NCI-H748 treated with DMSO at 0.1 percent for 48 hours (cell line): ENCODE measurements around the gene CCL4.

Source experiments
- DNase-seq: peaks from one replicate; lab custom pipeline; 2025; lab: John Stamatoyannopoulos, UW

CCL4 gene

DNA sequence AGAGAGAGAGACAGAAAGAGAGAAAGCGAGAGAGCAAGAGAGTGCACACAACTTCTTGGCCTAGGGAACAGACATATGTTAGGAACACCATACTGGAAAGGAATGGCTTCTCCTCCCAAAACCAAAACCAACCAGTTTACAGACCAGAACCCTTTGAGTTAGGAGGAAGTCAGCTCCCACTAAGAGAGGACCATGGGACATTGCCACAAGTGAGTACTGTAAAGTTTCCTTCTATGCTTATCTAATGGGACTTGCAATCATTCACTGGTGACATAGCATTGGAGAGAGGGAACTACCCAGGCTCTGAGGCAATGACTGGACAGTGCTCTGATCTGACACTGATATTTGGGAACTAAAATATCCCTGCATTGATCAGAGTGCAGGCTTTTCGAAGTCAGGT lies 40.4 kb downstream of the CCL4 start:
- no peak for DNase-seq

DNA sequence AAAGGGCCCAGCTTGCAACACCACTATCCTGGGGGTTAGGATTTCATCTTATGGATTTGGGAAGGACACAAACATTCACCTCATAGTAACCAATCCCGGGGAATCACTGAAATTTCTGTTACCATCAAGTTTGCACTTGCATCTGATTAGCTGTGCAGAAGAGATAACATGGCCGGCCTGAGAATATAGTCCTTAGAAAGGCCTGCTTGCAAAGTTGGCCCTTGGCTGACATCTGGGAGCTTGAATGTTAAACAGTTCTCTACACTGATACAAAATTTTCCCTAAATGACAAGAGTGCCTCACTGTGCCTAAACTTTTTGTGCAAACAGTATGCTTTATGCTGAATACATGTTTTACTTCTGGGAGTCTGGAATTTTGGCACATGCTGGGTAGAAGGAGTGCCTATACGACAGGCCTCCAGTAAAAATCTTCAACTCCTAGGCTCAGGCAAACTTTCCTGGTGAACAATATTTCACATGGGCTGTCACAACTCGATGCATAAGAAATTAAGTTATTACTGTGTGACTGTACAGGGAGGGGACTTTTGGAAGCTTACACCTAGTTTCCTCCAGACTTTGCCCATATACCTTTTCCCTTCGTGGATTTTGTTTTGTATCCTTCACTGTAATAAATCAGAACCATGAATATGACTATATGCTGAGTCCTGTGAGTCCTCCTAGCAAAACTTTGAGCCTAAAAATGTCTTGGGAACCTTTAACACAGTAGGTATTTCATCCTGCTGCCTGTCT lies 41.5 kb downstream of the CCL4 start:
- no peak for DNase-seq

DNA sequence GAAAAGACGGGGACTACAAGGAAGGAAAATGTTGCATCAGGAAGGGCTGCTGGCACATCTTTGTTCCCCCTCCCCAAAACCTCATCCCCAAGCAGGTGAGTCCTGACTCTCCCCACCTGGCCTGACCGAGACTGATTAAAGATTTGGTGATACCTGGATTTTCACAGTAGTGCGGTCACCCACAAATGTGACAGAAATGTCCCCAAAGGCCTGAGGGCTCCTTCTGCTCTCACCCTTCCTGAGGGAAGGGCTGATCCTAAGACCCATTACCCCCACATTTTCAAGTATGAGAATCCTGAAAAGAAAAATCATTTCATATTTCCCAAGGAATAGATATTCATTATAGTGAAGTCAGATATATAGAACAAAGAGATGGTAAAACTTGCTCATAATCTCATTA lies 44.0 kb downstream of the CCL4 start:
- no peak for DNase-seq

DNA sequence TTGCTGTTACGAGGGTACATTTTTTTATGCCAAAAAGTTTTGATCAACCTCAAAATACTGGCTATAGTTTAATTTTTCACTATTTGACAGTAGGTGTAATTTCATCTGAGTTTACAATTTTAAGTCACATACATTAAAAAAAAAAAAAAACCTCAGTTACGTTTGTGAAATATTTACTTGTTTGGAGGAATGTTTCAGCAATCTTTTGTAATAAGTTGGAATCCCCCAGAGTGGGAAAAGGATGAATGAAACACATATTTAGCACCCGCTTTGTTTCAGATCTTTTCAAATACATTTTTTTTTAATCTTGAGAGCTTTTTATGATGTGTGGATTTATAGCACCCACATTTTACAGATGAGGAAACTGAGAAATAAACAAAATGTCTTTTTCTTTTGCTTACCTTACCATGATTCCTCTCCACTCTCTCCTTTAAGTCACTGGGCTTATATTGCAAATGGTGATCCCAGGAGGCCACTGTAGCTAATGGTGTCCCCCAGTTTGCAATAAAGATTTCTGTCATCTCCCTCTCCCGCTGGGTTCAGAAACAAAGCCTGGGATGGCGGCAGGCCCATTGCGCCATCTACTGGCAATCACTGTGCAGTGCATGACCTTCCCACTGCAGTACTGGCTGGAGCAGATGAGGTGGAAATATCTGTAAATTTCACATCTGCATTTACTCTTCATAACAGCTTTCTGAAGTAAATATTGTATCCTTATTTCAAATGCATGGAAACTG lies 45.1 kb downstream of the CCL4 start:
- peak; percentile 24 for DNase-seq

DNA sequence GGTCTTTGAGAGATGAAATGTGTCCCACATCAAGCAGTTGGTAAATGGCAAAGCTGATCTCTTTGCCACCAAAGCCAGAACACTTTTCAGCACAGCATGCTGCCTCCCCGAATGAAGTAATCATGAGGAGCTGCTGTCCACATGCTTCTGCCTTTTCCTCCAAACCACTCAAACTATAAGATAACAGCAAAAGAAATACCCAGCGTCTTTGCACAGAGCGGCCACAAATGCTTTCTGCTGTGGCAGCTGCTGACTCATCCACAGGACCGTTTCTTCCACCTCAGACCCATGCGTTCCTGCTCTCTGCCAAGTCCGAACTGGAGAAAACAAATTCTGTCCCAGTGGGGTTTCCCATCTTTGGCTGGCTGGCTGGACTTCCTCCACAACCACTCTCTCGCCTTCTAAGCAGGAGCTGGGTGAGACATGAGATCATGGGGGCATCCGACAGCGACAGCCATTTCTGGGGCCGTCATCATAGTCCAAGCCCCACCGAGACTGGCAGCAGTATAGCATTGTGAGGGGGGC lies 45.7 kb downstream of the CCL4 start:
- no peak for DNase-seq

DNA sequence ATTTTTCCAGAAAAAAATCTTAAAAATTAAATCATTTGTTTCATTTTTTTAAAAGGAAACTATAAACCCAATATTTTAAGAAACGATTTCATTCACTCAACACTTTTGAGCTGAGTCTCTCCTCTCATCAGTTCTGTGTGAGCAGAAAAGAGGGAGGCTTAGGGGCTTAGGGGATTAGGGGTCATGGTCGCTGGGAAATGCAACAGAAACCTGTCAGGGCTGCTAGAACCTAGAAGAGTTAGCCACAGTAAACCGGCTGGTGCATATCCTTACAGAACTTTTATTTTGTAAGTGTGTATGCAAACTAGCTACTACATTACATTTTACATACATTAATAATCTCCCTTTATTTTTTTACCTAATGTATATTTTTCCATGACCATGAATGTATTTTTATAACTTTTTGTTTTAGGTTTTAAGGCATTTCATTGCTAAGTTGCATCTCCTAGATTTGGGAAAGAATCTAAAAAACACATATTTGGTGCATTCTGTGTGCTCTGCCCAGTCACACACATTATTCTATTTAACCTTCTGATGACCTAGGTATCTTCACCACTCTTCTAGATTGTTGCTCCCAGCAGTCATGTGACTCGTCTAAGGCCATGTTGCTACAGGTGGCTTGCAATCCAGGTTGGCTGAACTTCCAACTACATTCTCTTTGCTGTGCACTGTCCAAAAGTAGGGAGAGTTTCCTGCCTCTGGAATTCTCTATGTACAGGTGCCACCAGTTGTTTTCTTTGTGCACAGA lies 48.4 kb downstream of the CCL4 start:
- DNase-seq, result no peak

DNA sequence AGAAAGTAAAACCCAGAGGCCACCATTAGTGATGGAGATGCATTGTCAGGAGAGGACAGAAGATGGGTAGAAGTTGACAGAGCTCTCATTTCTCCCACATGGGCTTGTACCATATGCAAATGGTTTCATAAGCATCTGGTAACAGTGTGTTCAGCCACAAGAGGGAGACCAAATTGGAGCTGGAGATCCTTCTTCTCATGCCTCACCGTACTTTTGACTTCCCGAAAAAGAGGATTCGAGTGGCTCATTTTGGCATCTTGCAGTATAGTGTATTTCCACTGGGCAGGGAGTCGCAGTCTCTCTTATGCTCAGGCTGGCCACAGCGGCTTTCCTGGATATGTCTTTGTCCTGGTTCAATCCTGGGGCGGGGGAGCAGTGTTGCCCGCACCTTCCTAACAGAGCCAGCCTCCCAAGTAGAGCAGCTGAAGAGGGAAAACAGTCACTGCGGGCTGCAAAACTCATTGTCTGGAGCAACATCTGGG lies 49.1 kb downstream of the CCL4 start:
- DNase-seq, result no peak

DNA sequence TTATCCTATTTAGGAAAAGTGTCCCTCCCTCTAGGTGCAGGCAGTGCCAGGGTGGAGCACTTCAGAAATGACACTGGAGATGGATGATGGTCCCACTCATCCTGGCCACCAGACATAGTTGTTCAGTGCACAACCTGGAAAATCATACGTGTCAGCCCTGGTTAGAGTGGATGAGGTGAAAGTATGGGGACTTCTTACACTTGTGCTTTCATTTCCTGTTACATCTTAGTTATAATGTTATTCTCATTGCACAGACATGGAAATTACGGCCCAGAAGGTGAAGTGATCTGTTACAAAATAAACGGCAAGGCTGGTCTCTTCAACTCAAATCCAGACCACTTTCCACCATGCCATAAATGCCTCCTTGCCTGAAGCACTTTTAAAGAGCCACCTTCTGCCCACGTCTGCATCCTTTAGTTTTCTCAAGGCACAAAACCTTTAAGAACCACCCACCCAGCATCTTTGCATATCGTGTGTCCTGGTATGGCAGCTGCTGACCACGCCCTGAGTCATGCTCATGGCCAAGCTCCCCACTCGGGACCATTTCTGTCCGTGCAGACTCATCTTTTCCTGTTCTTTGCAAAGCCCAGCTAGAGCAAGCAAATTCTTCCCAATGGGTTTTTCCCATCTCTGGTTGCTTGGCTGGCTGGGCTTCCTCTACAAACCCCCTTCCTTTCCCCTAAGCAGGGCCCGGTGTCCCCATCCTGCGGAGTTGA lies 50.4 kb downstream of the CCL4 start:
- DNase-seq, result no peak
